Uterus (tissue), 2 donors: Measurements from ENCODE around the gene LRTM2.

ENCODE experiments used
- POLR2A ChIP-seq, 2 donors: fragments of 450-650 bp; IDR thresholded peaks; one replicate each; pipeline ENCODE4 v1.6.1; 2016; ENCODE audit warnings: antibody characterized with exemption in 2 of 2, mild to moderate bottlenecking in 1 of 2, moderate library complexity in 1 of 2
- TF ChIP-seq, protein P1 (sequence below), 4 experiments: fragments of 200-600 bp in 2 of 4; fragments of 450-650 bp in 2 of 4; sonication (generic) in 2 of 4; IDR thresholded peaks; one replicate each; pipeline ENCODE4 v1.5.1; 2016 to 2019; ENCODE audit warnings: antibody characterized with exemption in 4 of 4, mild to moderate bottlenecking in 2 of 4, moderate library complexity in 1 of 4

GRCh38 chr12:1865284-1865866, 45.0 kb downstream of the LRTM2 start:
- TF ChIP-seq, protein P1, sequence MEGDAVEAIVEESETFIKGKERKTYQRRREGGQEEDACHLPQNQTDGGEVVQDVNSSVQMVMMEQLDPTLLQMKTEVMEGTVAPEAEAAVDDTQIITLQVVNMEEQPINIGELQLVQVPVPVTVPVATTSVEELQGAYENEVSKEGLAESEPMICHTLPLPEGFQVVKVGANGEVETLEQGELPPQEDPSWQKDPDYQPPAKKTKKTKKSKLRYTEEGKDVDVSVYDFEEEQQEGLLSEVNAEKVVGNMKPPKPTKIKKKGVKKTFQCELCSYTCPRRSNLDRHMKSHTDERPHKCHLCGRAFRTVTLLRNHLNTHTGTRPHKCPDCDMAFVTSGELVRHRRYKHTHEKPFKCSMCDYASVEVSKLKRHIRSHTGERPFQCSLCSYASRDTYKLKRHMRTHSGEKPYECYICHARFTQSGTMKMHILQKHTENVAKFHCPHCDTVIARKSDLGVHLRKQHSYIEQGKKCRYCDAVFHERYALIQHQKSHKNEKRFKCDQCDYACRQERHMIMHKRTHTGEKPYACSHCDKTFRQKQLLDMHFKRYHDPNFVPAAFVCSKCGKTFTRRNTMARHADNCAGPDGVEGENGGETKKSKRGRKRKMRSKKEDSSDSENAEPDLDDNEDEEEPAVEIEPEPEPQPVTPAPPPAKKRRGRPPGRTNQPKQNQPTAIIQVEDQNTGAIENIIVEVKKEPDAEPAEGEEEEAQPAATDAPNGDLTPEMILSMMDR (IDR thresholded peaks at IDR 0.05) = no peak
- TF ChIP-seq POLR2A (IDR thresholded peaks at IDR 0.05) = no peak
